Activated CD8-positive, alpha-beta T cell treated with anti-CD3 and anti-CD28 coated beads for 36 hours (primary cell): ENCODE data around the gene GFRAL. TPM values are rescaled to one million over a fixed set of nuclear protein-coding genes. Genes with fewer than 3 reads are reported as not detected.

Experiments used
- ATAC-seq: fragments of 200-7000 bp; cut with Tn5 transposase; one replicate; pipeline ENCODE4 v1.10.0; 2021; ENCODE audit warnings: mild to moderate bottlenecking, moderate library complexity
- CTCF ChIA-PET: fragments of 350-600 bp; sonication (Branson Sonifier 250); formaldehyde crosslinking; loops from one replicate; lab custom pipeline; 2021; ENCODE audit warnings: antibody characterized with exemption; lab: Charles Lee
- POLR2A ChIA-PET: fragments of 350-600 bp; sonication (Branson Sonifier 250); formaldehyde crosslinking; loops from one replicate; lab custom pipeline; 2021; ENCODE audit warnings: antibody characterized with exemption; lab: Charles Lee
- DNase-seq: peaks from one replicate; pipeline ENCODE4 v3.0.0-alpha.2; 2020
- H3K27ac Mint-ChIP-seq: one replicate; pipeline ENCODE4 v1.8.0; 2021; ENCODE audit warnings: mild to moderate bottlenecking, mixed read lengths
- H3K27me3 Mint-ChIP-seq: one replicate; pipeline ENCODE4 v1.8.0; 2021; ENCODE audit warnings: mixed read lengths
- H3K36me3 Mint-ChIP-seq: one replicate; pipeline ENCODE4 v1.8.0; 2021; ENCODE audit warnings: low read depth, mixed read lengths
- H3K4me1 Mint-ChIP-seq: one replicate; pipeline ENCODE4 v1.8.0; 2021; ENCODE audit warnings: low read depth, mixed read lengths
- H3K4me3 Mint-ChIP-seq: one replicate; pipeline ENCODE4 v1.8.0; 2021; ENCODE audit warnings: mild to moderate bottlenecking, moderate library complexity, mixed read lengths
- H3K9me3 Mint-ChIP-seq: one replicate; pipeline ENCODE4 v1.8.0; 2021; ENCODE audit warnings: mixed read lengths
- CTCF ChIP-seq: fragments of 200-600 bp; IDR thresholded peaks from one replicate; pipeline ENCODE4 v1.8.0; 2022; ENCODE audit warnings: antibody characterized with exemption, mild to moderate bottlenecking
- intact Hi-C: fragments of 100-400 bp; cut with micrococcal nuclease; formaldehyde crosslinking; loops from one replicate; pipeline ENCODE4 v1.10.0; 2022
- total RNA-seq, 2 experiments: library from RNA; stranded (reverse); gene quantifications; one replicate each; pipeline ENCODE4 v1.2.3, GENCODE V29; 2021

The GFRAL gene
- total RNA-seq, 2 experiments from 2014 or later, result not detected

DNA sequence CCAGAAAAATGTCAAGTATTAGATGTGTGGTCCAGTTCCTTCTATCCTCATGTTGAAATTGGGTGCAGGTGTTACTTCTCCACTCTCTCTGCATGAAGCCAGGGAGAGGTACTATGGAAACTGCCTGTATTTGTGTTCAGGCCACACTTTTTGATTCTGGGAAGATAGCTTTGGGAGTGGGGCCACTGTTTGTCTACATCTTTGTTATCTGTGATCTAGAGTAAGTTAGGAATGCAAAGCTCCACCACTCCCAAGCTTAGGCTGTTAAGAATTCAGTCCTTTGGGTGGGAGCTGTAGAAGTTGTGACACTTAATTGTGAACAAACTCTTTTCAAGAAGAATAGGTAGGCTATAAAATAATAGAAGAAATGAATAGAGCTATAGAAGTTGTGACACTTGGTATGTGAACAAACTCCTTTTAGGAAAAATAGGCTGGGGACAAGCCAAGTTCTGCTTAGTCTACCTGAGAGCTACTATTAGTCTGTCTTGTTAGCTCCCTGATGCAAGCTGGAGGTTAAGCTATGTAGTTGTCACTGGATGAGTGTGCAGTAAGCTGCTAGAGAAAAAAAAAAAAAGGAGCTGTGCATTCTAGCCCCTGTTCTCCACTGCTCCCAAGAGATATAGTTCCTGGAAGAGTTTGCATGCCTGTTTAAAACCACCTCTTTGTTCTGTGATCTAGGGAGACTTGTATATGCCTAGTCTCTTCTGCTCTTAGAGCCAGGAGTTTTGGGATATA, 7.1 kb upstream of the GFRAL start:
- H3K27me3 Mint-ChIP-seq, result no peaks in the 10 kb centered on the region
- ChIA-PET POLR2A (no interaction called here), CTCF (no interaction called here)
- H3K4me3 Mint-ChIP-seq, result no peak overlapping the region
- no peaks in the 10 kb centered on the region for H3K4me1 Mint-ChIP-seq
- H3K27ac Mint-ChIP-seq, result no peak overlapping the region
- no peak for TF ChIP-seq CTCF
- ATAC-seq (no peak), DNase-seq (no peak)
- H3K36me3 Mint-ChIP-seq, result no peaks in the 10 kb centered on the region
- H3K9me3 Mint-ChIP-seq, result peaks cover 5% of the 10 kb centered on the region
- intact Hi-C loops, result no loop called here

DNA sequence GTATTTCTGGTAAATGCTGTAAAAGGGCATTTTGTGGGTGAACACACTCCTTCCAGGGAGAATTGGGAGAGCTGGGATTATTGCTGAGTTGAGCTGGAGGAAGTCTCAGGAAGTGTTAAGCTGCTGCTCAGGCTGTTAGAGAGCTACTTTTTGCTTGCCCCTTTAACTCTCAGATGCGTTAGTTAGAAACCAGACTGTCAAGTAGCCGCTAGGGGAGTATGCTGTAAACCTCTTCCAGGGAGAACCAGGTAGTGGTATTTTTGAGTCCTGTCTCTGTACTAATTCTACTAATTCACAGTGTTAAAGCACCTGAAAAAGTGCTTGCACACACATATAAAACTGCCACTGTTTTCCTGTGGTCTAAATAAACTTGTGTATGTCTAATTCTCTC, 6.6 kb upstream of the GFRAL start:
- Mint-ChIP-seq H3K27ac (no peak overlapping the region), H3K36me3 (no peaks in the 10 kb centered on the region), H3K27me3 (no peaks in the 10 kb centered on the region), H3K9me3 (peaks cover 5% of the 10 kb centered on the region), H3K4me1 (no peaks in the 10 kb centered on the region), H3K4me3 (no peak overlapping the region)
- ChIA-PET POLR2A (no interaction called here), CTCF (no interaction called here)
- ATAC-seq (no peak), DNase-seq (no peak)
- TF ChIP-seq CTCF, result no peak
- intact Hi-C loops, result no loop called here

- CTCF ChIA-PET, result no interaction called here
- ATAC-seq (no peak), DNase-seq (no peak)
- POLR2A ChIA-PET, result no interaction called here
- no peaks in the 10 kb centered on the region for H3K36me3 Mint-ChIP-seq
- TF ChIP-seq CTCF, result no peak
- H3K4me3 Mint-ChIP-seq, result no peak overlapping the region
- intact Hi-C loops, result no loop called here
- no peaks in the 10 kb centered on the region for H3K9me3 Mint-ChIP-seq
- no peaks in the 10 kb centered on the region for H3K27me3 Mint-ChIP-seq
- no peak overlapping the region for H3K27ac Mint-ChIP-seq
- H3K4me1 Mint-ChIP-seq, result no peaks in the 10 kb centered on the region
Measured at GRCh38 chr6:55377150-55377549, 49.9 kb downstream of the GFRAL start.

DNA sequence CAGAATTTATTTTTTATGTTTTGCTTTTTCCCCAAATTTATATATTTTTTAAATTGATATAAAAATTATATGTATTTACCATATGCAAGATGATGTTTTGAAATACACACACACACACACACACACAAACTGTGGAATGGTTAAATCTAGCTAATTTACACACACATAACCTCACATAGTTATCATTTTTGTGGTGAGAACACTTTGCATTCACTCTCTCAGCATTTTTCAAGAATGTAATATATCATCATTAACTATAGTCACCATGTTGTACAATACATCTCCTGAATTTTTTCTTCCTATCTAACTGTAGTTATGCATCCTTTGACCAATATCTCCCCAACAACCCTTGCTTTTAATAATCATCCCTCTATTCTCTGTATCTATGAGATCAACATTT, 52.2 kb downstream of the GFRAL start:
- DNase-seq, result no peak
- no peak overlapping the region for H3K27ac Mint-ChIP-seq
- no peak overlapping the region for H3K4me3 Mint-ChIP-seq
- CTCF ChIA-PET, result no interaction called here
- peaks cover 2% of the 10 kb centered on the region for H3K9me3 Mint-ChIP-seq
- H3K27me3 Mint-ChIP-seq, result no peaks in the 10 kb centered on the region
- POLR2A ChIA-PET, result no interaction called here
- intact Hi-C loops, result no loop called here
- no peaks in the 10 kb centered on the region for H3K36me3 Mint-ChIP-seq
- no peak for ATAC-seq
- H3K4me1 Mint-ChIP-seq, result no peaks in the 10 kb centered on the region
- TF ChIP-seq CTCF, result no peak

DNA sequence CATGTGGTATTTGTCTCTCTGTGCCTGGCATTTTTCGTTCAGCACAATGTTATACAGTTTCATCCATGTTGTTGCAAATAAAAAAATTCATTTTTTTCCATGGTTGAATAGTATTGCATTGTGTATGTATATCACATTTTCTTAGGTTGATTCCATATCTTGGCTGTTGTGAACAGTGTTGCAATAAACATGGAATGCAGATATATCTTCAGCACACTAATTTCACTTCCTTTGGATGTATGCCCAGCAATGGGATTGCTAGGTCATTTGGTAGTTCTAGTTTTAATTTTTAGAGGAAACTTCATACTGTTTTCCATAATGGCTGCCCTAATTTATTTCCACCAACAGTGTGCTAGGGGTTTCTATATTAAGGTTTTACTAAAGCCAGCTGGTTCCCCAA, 52.6 kb downstream of the GFRAL start:
- CTCF ChIA-PET, result no interaction called here
- H3K4me3 Mint-ChIP-seq, result no peak overlapping the region

More for the DNA sequence above, 52.6 kb downstream of the GFRAL start:
- H3K36me3 Mint-ChIP-seq, result no peaks in the 10 kb centered on the region
- intact Hi-C loops, result no loop called here
- H3K9me3 Mint-ChIP-seq, result peaks cover 2% of the 10 kb centered on the region
- no peaks in the 10 kb centered on the region for H3K27me3 Mint-ChIP-seq
- no peak for ATAC-seq
- no peak overlapping the region for H3K27ac Mint-ChIP-seq
- no peaks in the 10 kb centered on the region for H3K4me1 Mint-ChIP-seq
- no peak for DNase-seq
- POLR2A ChIA-PET, result no interaction called here
- TF ChIP-seq CTCF, result no peak
